ENCODE data around the gene SERINC4. TPM values are rescaled to one million over a fixed set of nuclear protein-coding genes. Genes with fewer than 3 reads are reported as not detected.

Gene SERINC4
- total RNA-seq, 6 donors from 2014 or later: 0.34 TPM; not detected in 5

Small RNAs within 50 kb of the gene (small RNA-seq; reads per million reads assigned to genes)
- 0 reads per million in 4 donors for gene MIR1282

Other genes starting within 250 kb of the SERINC4 start
- gene PPIP5K1, start 210.0 kb downstream of the SERINC4 start, total RNA-seq: 10 to 100 TPM in 5 of 6 donors, 1 to 10 TPM in 1; 7.1 to 71.2 (median 30.1) TPM
- gene CKMT1B, start 206.2 kb downstream of the SERINC4 start, total RNA-seq: 1 to 10 TPM in 3 of 6 donors, under 1 TPM in 3; 0.30 to 10.0 (median 2.3) TPM
- gene STRC, start 181.4 kb downstream of the SERINC4 start, total RNA-seq: 1 to 10 TPM in 2 of 6 donors, under 1 TPM in 2, not detected in 2; 0.07 to 4.2 (median 1.0) TPM
- 10 to 100 TPM in 1 of 6 donors, 1 to 10 TPM in 4, under 1 TPM in 1; 0.91 to 15.7 (median 2.5) TPM for gene CATSPER2, start 151.4 kb downstream of the SERINC4 start, total RNA-seq
- gene CKMT1A, start 106.4 kb downstream of the SERINC4 start, total RNA-seq: 1 to 10 TPM in 5 of 6 donors, not detected in 1; 1.3 to 4.6 (median 2.6) TPM
- 100 to 1,000 TPM in 4 of 6 donors, 10 to 100 TPM in 2; 18.9 to 450 (median 161) TPM for gene PDIA3, start 53.8 kb downstream of the SERINC4 start, total RNA-seq
- gene ELL3, start 23.3 kb downstream of the SERINC4 start, total RNA-seq: 1 to 10 TPM; 1.7 to 8.4 (median 4.3) TPM
- gene SERF2, start 7.9 kb downstream of the SERINC4 start, total RNA-seq: 1,000 to 10,000 TPM in 1 of 6 donors, 100 to 1,000 TPM in 5; 285 to 1,034 (median 752) TPM
- 10 to 100 TPM in 5 of 6 donors, 1 to 10 TPM in 1; 6.5 to 41.9 (median 14.1) TPM for gene HYPK, start 379 bp upstream of the SERINC4 start, total RNA-seq
- 10 to 100 TPM in 5 of 6 donors, 1 to 10 TPM in 1; 7.4 to 20.0 (median 17.5) TPM for gene MFAP1, start 24.5 kb upstream of the SERINC4 start, total RNA-seq
- gene WDR76, start 26.8 kb upstream of the SERINC4 start, total RNA-seq: 10 to 100 TPM in 1 of 6 donors, 1 to 10 TPM in 4, under 1 TPM in 1; 0.89 to 10.1 (median 3.4) TPM